EH (cell line): ENCODE data around the gene SBNO2.

Source experiments
- DNase-seq: peaks from one replicate; pipeline ENCODE4 v3.0.0-alpha.2; 2015; ENCODE audit warnings: low read depth

The SBNO2 gene

DNA sequence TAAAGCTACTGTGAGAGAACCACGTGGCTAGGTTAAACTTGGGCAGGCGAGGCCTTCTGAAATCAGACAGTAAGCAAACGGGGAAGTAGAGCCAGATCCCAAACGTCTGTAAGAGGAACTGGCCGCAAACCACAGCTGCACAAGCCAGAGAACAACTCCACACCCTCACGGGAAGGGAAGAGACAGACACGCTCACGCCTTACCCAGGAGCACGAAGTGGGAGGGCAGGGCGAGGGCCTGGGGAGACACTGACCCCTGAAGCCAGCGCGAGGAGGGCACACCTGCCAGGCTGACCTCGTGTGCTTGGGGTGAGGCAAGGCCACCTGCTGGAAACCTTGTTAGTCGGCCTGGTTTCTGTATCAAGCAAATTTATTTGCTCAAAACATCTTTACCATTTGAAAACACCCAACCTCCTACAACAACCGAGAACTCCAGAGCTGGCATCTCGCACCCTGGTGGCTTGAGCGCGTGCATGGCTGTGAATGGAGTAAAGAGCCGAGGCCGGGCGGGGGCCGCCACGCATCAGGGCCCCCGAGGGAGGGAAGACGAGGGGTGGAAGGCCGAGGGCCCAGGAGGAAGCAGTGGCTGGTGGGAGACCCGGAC is 86.2 kb downstream of the SBNO2 start:
- DNase-seq = no peak

DNA sequence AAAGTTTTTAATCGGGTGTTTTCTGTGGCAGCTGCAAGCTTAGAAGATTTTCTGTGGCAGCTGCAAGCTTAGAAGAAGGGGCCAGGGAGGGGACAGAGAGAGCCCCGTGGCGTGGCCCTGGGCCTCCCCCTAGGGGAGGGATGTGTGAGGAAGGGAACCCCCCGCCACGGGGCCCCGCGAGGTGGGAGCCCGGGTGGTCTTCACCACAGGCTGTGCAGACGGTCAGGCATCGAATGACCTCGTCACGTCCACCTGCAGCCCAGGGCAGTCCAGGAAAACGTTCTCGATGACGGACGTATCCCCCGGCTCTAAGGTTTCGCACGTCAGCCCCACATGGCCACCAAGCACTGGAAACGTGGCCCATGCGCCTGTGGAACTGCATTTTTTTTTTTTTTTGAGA is 87.5 kb downstream of the SBNO2 start:
- DNase-seq = no peak

DNA sequence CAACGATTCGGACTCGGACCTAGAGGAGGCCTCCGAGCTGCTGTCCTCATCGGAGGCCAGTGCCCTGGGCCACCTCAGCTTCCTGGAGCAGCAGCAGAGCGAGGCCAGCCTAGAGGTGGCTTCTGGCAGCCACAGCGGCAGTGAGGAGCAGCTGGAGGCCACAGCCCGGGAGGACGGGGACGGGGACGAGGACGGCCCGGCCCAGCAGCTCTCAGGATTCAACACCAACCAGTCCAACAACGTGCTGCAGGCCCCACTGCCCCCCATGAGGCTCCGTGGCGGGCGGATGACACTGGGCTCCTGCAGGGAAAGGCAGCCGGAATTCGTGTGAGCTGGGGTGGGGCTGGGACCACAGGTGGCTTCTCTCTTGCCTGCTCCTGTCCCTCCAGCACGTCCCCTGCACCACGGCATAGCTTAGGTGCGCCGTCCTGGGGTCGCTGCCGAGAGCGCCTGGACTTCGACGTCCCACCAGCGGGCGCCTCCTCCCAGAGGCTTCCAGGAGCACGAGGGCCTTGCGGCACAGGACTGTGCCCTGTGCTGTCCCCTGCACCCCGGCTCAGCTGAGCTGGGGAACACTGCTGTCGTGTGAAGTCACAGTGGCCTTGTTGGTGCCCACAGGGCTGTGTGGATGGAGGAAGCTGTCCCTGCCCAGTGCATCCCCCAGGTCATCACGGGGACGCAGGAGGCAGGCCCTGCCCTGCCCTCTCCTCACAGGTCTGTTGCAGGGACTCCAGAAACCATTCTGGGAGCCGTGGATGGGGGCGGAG is 88.2 kb downstream of the SBNO2 start:
- DNase-seq = no peak

DNA sequence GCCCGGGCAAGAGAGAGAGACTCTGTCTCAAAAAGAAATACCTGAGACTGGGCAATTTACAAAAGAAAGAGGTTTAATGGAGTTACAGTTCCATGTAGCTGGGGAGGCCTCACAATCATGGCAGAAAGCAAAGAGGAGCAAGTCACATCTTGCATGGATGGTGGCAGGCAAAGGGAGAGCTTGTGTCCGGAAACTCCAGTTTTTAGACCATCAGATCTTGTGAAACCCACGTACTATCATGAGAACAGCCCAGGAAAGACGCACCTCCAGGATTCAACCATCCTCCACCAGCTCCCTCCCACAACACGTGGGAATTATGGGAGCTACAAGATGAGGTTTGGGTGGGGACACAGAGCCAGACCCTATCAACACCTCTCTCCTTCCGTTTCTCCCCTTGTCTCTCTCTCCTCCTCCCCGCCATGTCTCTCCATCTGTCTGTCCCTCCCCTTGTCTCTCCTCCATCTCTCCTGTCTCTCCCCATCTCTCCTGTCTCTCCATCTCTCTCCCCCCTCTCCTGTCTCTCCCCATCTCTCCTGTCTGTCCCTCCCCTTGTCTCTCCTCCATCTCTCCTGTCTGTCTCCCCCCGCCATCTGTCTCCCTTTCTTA is 88.9 kb downstream of the SBNO2 start:
- no peak for DNase-seq

DNA sequence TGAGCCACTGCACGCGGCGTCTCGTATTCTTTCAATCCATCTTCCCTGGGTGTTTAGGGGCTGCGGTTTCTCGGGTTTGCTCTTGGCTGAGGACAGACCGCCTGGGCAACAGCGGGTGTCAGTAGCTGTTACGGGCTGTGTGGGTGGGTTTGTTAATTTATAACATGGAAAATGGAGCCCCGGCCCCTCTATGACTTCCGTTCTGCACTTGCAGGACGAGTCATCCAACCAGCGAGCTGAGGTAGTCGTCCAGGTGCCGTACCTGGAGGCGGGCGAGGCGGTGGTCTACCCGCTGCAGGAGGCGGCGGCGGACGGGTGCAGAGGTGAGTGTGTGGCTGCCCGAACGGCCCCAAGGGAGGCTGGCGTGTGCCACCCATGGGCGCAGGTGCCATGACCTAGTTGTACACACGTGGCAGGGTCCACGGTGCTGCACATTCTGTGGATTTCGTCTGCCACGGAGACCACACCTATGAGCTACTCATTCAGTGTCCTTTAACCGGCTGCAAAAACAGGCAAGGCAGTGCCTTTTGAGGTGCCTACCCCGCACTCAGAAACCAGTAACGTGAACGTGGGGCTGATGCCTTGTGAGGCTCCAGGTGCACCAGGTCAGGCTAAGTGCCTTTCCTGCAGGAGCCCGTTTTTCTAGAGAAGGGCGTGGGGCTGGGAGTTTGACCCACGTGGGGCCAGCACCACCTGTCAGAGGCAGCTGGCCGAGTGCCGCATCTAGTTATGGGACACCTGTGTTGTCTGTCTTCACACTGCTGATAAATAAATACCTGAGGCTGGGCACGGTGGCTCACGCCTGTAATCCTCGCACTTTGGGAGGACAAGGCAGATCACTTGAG is 89.8 kb downstream of the SBNO2 start:
- DNase-seq = no peak

DNA sequence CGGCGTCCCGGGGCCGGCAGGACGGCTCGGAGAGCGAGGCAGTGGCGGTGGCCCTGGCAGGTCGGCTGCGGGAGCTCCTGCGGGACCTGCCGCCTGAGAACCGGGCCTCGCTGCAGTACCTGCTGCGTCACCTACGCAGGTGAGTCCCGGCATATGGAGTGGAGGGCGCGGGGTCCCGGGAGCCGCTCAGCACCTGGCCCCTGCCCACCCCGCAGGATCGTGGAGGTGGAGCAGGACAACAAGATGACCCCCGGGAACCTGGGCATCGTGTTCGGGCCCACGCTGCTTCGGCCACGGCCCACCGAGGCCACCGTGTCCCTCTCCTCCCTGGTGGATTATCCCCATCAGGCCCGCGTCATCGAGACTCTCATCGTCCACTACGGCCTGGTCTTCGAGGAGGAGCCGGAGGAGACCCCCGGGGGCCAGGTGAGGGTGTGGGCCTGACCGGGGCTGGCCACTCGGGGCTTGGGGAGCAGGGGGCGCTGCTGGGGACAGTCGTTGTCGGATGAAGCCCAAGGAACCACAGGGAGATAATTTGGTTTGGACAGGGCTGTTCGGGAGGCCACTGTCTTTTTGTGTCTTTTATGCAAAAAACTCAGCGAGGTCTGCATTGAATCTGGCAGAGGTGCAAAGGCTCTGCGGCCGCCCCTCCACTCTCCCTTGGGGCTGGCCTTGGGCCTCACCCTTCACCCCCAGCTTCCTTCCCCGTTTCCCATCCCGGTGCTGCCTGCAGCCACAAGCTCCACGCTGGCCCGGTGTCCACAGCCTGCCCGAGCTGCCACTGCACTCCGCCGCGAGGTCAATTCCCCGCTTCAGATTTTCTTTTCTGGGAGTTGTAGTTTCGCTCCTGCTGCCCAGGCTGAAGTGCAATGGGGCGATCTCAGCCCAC is 90.9 kb downstream of the SBNO2 start:
- DNase-seq = no peak

DNA sequence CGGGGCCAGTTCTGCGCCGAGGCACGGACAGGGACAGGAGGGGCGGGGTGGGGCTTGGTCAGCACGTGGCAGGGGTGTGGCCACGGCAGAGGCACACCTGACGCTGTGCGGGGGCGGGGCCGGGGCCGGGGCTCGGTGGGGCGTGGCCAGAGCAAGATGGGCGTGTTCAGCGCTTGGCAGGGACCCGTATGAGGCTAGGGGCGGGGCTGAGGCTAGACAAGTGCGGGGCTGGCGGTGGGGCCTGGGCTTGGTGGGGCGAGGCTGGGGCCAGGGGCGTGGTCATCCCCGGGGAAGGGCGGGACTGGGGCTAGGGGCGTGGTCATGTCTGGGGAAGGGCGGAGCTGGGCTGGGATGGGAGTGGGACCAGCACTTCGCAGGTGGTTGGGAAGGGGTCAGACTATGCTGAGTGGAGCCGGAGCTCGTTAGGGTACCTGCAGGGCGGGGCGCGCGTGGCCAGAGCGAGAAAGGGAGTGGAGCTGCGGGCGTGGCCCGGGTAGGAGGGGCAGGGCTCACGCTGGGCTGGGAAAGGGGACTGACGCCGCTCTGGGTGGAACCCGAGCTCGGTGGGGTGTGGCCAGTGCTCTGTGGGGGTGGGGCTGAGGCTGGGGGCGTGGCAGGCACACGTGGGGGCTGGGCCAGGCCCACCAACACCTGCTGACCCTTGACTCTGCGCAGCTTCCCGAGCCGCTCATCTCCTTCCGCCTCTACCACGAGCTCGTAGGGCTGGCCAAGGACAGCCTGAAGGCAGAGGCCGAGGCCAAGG is 91.7 kb downstream of the SBNO2 start:
- peak; percentile 47 for DNase-seq

DNA sequence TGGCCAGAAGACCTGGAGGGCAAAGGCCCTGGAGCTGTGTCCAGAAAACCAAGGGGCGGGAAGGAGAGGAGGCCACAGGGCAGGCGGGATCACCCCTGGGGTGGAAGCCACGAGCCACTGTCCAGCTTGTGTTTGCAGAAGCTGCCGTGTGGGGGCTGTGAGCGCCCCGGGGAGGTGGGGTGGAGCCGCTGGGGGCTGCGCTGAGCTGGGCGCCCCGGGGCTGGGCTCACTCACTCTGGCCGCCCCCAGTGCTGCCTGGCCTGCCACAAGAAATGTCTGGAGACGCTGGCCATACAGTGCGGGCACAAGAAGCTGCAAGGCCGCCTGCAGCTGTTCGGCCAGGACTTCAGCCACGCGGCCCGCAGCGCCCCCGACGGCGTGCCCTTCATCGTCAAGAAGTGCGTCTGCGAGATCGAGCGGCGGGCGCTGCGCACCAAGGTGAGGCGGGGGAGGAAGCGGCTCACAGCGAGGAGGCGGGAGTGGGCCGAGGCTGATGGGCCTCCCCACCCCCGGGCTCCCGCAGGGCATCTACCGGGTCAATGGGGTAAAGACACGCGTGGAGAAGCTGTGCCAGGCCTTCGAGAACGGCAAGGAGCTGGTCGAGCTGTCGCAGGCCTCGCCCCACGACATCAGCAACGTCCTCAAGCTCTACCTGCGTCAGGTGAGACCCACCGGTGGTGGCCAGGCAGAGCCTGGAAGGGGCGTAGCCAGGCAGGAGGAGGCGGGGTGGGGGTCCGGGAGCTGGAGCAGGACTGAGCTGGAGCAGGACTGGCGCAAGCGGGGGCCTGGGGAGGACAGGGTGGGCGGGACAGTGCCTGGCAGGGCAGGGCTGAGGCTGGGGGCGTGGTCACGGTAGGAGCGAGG is 92.5 kb downstream of the SBNO2 start:
- DNase-seq = no peak

DNA sequence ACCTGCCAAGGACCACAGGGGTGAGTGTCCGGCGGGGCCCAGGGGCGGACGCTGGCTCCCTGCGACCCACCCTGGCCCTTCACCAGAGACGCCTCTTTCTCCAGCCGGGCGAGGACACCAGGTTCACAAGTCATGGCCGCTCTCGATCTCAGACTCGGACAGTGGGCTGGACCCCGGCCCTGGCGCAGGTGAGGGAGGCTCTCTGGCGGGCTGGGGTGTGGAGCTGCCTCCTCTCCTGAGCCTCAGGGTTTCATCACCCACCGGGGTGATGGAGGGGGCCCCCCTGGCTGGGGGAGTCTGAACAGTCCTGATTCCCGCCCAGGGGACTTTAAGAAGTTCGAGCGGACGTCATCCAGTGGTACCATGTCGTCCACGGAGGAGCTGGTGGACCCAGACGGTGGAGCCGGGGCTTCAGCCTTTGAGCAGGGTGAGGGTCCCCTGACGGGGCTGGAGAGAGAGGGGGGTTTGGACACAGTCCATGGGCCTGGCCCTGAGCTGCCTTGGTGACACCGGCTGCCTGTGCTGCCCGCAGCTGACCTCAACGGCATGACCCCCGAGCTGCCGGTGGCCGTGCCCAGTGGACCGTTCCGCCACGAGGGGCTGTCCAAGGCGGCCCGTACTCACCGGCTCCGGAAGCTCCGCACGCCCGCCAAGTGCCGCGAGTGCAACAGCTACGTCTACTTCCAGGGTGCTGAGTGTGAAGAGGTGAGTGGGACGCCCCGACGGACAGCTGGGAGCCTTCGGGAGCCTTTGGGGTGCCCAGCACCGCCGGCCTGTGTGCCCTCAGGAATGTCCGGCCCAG is 93.5 kb downstream of the SBNO2 start:
- DNase-seq = no peak

DNA sequence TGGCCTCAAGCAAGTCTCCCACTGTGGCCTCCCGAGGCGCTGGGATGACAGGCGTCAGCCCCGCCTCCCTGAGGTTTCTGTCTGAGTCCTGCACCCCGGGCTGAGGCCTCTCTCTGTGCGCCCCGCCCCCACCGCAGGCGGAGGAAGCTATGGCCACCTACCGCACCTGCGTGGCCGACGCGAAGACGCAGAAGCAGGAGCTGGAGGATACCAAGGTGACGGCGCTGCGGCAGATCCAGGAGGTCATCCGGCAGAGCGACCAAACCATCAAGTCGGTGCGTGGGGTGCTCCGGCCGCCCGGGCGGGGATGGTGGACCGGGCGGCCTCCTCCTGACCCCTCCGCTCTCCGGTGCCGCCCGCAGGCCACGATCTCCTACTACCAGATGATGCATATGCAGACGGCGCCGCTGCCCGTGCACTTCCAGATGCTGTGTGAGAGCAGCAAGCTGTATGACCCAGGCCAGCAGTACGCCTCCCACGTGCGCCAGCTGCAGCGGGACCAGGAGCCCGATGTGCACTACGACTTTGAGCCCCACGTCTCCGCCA is 94.4 kb downstream of the SBNO2 start:
- DNase-seq = no peak

DNA sequence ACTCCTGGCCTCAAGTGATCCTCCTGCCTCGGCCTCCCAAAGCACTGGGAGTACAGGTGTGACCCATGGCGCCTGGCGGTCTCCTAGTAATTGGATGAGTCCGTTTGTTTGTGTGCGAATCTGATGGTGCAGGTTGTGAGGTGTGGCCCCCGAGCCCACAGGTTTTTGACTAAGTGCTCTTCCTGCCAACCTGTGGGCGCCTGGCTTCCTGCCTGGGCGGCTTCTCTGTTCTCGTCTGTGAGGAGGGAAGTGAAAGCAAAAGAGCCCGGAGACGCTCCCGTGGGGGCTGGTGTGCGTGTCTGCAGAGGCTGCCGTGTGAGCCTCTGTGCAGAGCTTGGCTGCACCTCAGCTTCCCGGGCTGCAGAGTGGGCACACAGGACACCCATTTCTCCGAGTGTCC is 97.1 kb downstream of the SBNO2 start:
- no peak for DNase-seq

DNA sequence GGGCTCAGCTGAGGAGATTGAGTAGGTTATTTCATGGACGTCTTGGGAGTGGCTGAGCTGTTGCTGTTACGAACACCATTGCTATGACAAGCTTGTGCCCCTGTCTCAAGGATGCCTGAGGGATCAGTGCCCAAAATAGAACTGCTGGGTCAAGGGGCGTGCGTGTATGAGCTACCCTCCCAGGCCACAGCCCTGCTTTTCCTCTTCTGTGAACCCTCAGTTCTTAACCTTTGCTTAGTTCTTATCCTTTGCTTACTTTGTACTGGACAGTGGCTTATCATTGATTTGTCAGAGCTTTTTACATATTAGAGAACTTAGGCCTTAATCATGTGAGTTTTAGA is 98.1 kb downstream of the SBNO2 start:
- DNase-seq = no peak

DNA sequence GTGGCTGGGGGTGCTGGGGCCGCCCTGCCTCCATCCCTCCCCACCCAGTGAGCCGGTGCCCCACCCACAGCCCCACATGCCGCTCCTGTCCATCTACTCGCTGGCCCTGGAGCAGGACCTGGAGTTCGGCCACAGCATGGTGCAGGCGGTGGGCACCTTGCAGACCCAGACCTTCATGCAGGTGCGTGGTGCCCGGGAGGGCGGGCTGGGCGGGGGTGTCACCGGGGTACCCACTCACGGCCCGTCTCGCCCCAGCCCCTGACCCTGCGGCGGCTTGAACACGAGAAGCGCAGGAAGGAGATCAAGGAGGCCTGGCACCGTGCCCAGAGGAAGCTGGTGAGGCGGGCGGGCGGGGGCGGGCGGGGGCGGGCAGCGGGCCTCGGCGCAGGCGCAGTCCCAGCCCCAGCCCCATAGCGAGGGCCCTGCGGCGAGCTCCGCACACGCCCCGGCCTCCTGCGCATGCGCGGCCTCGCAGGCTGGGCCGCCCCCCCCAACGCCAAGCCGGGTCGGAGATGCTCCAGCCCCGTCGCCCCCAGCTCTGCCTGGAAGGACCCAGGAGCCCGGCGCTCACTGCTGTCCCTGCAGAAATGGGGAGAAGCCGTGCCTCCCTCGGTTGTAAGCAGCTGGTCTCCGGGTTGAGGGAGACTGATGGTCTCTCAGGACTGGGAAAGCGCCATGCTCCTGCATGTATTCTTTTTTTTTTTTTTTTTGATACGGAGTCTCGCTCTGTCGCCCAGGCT is 99.4 kb downstream of the SBNO2 start:
- DNase-seq = no peak

DNA sequence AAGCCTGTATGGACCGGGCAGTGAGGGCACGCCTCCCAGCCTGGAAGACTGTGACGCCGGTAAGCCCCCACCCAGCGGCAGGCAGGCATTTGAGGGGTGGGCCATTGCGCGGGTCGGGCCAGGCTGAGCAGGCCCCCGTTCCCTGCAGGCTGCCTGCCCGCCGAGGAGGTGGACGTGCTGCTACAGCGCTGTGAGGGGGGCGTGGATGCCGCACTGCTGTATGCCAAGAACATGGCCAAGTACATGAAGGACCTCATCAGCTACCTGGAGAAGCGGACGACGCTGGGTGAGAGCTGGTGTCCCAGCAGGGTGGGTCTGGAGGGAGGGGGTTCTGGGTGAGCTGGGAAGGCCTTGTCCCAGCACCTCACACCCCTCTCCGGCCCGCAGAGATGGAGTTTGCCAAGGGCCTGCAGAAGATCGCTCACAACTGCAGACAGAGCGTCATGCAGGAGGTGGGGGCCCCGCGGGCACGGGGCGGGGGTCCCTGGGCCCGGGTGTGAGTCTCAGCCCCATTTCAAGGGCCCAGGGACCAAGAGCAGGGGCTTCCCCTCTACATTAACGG is 100.0 kb downstream of the SBNO2 start:
- DNase-seq = no peak

DNA sequence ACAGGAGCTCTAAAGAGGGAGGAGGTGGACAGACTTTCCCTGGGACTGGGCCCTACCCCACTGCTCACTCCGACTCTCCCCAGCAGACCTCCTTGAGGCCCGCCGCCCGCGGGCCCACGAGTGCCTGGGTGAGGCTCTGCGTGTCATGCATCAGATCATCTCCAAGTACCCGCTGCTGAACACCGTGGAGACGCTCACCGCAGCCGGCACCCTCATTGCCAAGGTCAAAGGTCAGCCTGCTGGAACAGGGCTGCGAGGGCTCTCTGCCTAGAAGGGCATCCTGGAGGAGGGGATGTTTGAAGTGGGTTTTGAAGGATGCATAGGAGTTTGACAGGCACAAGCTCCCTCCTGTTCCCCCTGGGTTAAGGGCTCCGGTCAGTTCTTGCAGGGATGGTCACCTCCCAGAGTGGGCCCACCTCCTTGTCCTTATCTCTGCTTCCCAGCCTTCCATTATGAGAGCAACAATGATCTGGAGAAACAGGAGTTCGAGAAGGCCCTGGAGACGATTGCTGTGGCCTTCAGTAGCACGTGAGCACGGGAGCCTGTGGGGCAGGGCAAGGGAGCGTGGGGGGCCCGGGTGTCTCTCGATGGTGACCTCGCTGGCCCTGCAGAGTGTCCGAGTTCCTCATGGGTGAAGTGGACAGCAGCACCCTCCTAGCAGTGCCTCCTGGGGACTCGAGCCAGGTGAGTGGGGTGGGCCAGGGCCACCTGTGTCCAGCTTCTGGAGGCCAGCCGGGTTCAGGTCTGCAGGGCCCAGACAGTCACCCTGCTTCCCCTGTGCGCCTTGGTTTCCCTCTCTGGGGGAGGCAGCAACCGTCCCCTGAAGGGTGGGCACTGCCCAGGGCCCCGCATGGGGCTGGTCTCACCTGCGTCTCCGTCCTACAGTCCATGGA is 100.8 kb downstream of the SBNO2 start:
- DNase-seq = no peak

DNA sequence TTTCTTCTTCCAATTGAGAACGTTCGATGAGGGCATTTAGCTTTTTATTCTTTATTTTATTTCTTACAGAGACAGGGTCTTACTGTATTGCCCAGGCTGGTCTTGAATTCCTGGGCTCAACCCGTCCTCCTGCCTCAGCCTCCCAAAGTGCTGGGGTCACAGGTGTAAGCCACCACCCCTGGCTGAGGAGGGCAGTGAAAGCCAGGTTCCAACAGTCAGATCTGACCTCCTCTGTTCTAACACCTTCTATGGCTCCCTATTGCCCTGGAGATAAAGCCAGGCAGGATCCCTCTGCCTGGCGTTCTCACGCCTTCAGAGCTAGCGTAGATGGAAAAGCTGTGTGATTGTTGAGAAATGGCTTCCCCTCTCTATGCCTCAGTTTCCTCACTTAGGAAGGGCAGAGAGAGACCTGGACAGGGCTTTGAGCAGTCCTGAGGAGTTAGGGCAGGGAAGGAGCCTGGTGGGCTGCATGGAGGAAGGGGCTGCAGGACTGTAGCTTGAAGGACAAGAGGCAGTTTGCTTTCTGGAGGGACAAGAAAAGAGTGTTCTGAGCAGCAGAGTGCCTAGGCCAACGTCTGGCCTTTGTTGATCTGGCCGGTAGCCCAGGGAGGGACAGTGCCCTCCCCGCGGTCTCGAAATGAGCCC is 101.6 kb downstream of the SBNO2 start:
- no peak for DNase-seq
